ENCODE data around the gene SDHA.
"Not testable (repeated sequence)": the region's sequence is repeated elsewhere in the genome, so short reads cannot be mapped to it uniquely, and the experiment has no call there.

Gene SDHA

GRCh38 chr5:186091-187041, 31.8 kb upstream of the SDHA start:
- DNase-seq, result no peak

GRCh38 chr5:187042-187431, 31.1 kb upstream of the SDHA start:
- DNase-seq, result no peak

GRCh38 chr5:187617-188451, 30.3 kb upstream of the SDHA start:
- no peak for DNase-seq

GRCh38 chr5:188488-189481, 29.3 kb upstream of the SDHA start:
- DNase-seq, result peak; percentile 85

GRCh38 chr5:189486-189885, 28.6 kb upstream of the SDHA start:
- no peak for DNase-seq

GRCh38 chr5:189976-190365, 28.1 kb upstream of the SDHA start:
- no peak for DNase-seq

GRCh38 chr5:190366-191035, 27.6 kb upstream of the SDHA start:
- no peak for DNase-seq

GRCh38 chr5:191036-191948, 26.8 kb upstream of the SDHA start, which contains the start of gene LRRC14B:
Gene LRRC14B, plus strand, starts transcription at chr5:191495. Its CDS starts 44 bp downstream, at chr5:191539.
- DNase-seq, result peak; percentile 4

GRCh38 chr5:191949-192690, 26.0 kb upstream of the SDHA start:
- no peak for DNase-seq

GRCh38 chr5:192691-192969, 25.5 kb upstream of the SDHA start:
- DNase-seq, result no peak

GRCh38 chr5:192970-193831, 24.9 kb upstream of the SDHA start:
- DNase-seq, result no peak

- no peak for DNase-seq
These were observed 24.0 kb upstream of the SDHA start for GRCh38 chr5:194102-194501.

GRCh38 chr5:194603-195209, 23.4 kb upstream of the SDHA start:
- no peak for DNase-seq

- no peak for DNase-seq
These were observed 22.5 kb upstream of the SDHA start for GRCh38 chr5:195401-196160.

GRCh38 chr5:196350-196749, 21.8 kb upstream of the SDHA start:
- DNase-seq, result no peak

GRCh38 chr5:197031-197430, 21.1 kb upstream of the SDHA start:
- DNase-seq, result not testable (repeated sequence)

GRCh38 chr5:197892-198489, 20.1 kb upstream of the SDHA start:
- no peak for DNase-seq
